Peyer's patch (tissue), 4 donors: ENCODE data around the gene TAF3. TPM values are rescaled to one million over a fixed set of nuclear protein-coding genes. Genes with fewer than 3 reads are reported as not detected.

ENCODE experiments used
- DNase-seq, 3 donors: peaks; one replicate each; pipeline ENCODE4 v3.0.0-alpha.2; 2017 to 2019
- H3K27ac ChIP-seq, 4 donors: fragments of 200-600 bp; sonication (generic); one replicate each; pipeline ENCODE4 v1.5.1; 2016 to 2019
- H3K27me3 ChIP-seq, 2 donors: fragments of 200-600 bp; sonication (generic); one replicate each; pipeline ENCODE4 v1.5.1; 2019
- H3K36me3 ChIP-seq, 3 donors: fragments of 200-600 bp; sonication (generic); one replicate each; pipeline ENCODE4 v1.5.1; 2016 to 2019
- H3K4me1 ChIP-seq, 4 donors: fragments of 200-600 bp; sonication (generic); one replicate each; pipeline ENCODE4 v1.5.1; 2016 to 2019
- H3K4me3 ChIP-seq, 4 donors: fragments of 200-600 bp; sonication (generic); 1 replicate in 3 of 4; 2 replicates in 1 of 4; pipeline ENCODE4 v1.5.1; 2016 to 2019; ENCODE audit warnings: mild to moderate bottlenecking in 1 of 4
- H3K9me3 ChIP-seq, 4 donors: fragments of 200-600 bp; sonication (generic); one replicate each; pipeline ENCODE4 v1.5.1; 2016 to 2019; ENCODE audit warnings: mild to moderate bottlenecking in 1 of 4
- POLR2A ChIP-seq, 2 donors: fragments of 450-650 bp; IDR thresholded peaks; one replicate each; pipeline ENCODE4 v1.5.1; 2017; ENCODE audit warnings: antibody characterized with exemption in 2 of 2, mild to moderate bottlenecking in 2 of 2, moderate library complexity in 2 of 2
- total RNA-seq, 4 donors: library from RNA; depleted of rRNA; stranded (reverse); fragments of >200 nt; gene quantifications; one replicate each; pipeline ENCODE4 v1.1.0, GENCODE V29; 2016
- TF ChIP-seq, protein P1 (sequence below), 6 experiments: fragments of 450-650 bp in 4 of 6; fragments of 200-600 bp in 2 of 6; sonication (generic) in 1 of 6; IDR thresholded peaks; one replicate each; pipeline ENCODE4 v1.5.1; 2017 to 2019; ENCODE audit warnings: antibody characterized with exemption in 6 of 6, mild to moderate bottlenecking in 3 of 6, moderate library complexity in 1 of 6

TAF3 gene
- total RNA-seq, 4 donors from 2014 or later = 5.1 to 22.3 (median 7.1) TPM

- peaks cover 0 to 15% (median 0%) of the 10 kb centered on the region in 4 donors for H3K9me3 ChIP-seq
- H3K4me3 ChIP-seq = no peak overlapping the region
- H3K27me3 ChIP-seq = no peaks in the 10 kb centered on the region
- H3K4me1 ChIP-seq = no peaks in the 10 kb centered on the region
- TF ChIP-seq POLR2A (IDR thresholded peaks at IDR 0.05) = no peak
- TF ChIP-seq, protein P1, sequence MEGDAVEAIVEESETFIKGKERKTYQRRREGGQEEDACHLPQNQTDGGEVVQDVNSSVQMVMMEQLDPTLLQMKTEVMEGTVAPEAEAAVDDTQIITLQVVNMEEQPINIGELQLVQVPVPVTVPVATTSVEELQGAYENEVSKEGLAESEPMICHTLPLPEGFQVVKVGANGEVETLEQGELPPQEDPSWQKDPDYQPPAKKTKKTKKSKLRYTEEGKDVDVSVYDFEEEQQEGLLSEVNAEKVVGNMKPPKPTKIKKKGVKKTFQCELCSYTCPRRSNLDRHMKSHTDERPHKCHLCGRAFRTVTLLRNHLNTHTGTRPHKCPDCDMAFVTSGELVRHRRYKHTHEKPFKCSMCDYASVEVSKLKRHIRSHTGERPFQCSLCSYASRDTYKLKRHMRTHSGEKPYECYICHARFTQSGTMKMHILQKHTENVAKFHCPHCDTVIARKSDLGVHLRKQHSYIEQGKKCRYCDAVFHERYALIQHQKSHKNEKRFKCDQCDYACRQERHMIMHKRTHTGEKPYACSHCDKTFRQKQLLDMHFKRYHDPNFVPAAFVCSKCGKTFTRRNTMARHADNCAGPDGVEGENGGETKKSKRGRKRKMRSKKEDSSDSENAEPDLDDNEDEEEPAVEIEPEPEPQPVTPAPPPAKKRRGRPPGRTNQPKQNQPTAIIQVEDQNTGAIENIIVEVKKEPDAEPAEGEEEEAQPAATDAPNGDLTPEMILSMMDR (IDR thresholded peaks at IDR 0.05) = no peak
- no peak for DNase-seq
- H3K27ac ChIP-seq = no peak overlapping the region
- H3K36me3 ChIP-seq = no peaks in the 10 kb centered on the region
Measured at GRCh38 chr10:7862121-7862514, 43.8 kb downstream of the TAF3 start.

- Histone ChIP-seq H3K9me3 (peaks cover 0 to 11% (median 0%) of the 10 kb centered on the region in 4 donors), H3K4me3 (no peak overlapping the region), H3K27ac (no peak overlapping the region), H3K4me1 (no peaks in the 10 kb centered on the region), H3K27me3 (no peaks in the 10 kb centered on the region), H3K36me3 (no peaks in the 10 kb centered on the region)
- no peak for DNase-seq
- TF ChIP-seq POLR2A (IDR thresholded peaks at IDR 0.05) = no peak
- TF ChIP-seq, protein P1 (IDR thresholded peaks at IDR 0.05) = no peak
Measured at GRCh38 chr10:7866176-7866575, 47.9 kb downstream of the TAF3 start.

GRCh38 chr10:7872041-7872442 is 53.7 kb downstream of the TAF3 start:
- TF ChIP-seq, protein P1 (IDR thresholded peaks at IDR 0.05) = peak; percentile 42 to 73 (median 66)
- no peak for TF ChIP-seq POLR2A (IDR thresholded peaks at IDR 0.05)
- Histone ChIP-seq H3K27ac (no peak overlapping the region), H3K9me3 (no peaks in the 10 kb centered on the region), H3K27me3 (no peaks in the 10 kb centered on the region), H3K4me3 (peak overlapping the region in 1 of 4 donors; percentile 37), H3K36me3 (no peaks in the 10 kb centered on the region), H3K4me1 (no peaks in the 10 kb centered on the region)
- no peak for DNase-seq

DNA sequence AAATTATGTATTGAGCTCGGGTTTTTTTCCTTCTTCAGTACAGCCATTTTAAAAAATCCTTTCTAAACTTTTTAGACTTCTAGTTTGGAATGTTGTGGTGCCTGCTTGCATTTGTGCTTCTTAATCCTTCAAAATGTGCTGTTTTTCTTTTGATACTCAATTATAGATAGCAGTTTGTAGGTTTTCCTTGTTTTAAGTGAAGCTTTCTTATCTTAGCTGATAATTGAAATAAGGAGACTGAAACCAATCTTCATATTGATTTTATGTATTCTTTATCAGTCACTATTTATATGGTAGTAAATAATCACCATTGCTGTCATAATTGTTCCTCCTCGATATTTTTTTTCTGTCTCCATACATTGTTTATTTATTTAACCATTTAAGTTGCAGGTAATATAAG is 56.6 kb downstream of the TAF3 start:
- H3K27me3 ChIP-seq = no peaks in the 10 kb centered on the region

DNA sequence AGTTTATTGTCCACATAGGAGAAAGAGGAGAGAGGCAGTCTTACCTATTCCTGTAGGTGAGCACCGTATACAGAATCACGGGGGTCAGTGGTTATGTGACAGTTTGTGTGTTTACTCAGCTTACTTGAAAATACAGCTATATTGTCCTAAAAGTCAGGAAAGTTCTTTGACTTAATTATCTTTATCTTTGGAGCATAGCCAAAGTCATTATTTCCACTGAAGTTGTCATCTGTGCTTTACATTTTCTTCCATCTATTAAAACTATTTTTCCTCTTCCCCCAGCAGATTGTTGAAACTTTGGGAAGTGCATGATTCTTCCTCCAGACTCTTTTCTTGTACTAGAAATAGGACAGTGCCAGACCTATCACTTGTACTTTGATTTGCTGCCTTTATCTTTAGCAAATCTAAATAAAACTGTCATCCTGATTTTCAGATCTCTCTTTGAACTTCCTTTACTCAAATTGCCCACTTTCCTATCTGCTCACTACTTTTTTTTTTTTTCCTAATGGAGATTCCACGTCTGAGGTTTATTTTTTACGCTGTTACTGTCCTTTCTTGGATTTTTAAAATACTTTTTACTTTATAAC is 58.3 kb downstream of the TAF3 start:
- TF ChIP-seq POLR2A (IDR thresholded peaks at IDR 0.05) = no peak
- TF ChIP-seq, protein P1 (IDR thresholded peaks at IDR 0.05) = no peak
- Histone ChIP-seq H3K4me3 (no peak overlapping the region), H3K36me3 (no peaks in the 10 kb centered on the region), H3K27me3 (no peaks in the 10 kb centered on the region), H3K9me3 (no peaks in the 10 kb centered on the region), H3K4me1 (no peaks in the 10 kb centered on the region), H3K27ac (no peak overlapping the region)
- no peak for DNase-seq

More for the DNA sequence above, 56.6 kb downstream of the TAF3 start:
- Histone ChIP-seq H3K27ac (no peak overlapping the region), H3K4me1 (no peaks in the 10 kb centered on the region), H3K36me3 (no peaks in the 10 kb centered on the region), H3K4me3 (no peak overlapping the region), H3K9me3 (no peaks in the 10 kb centered on the region)
- no peak for DNase-seq
- TF ChIP-seq, protein P1 (IDR thresholded peaks at IDR 0.05) = no peak
- TF ChIP-seq POLR2A (IDR thresholded peaks at IDR 0.05) = no peak

DNA sequence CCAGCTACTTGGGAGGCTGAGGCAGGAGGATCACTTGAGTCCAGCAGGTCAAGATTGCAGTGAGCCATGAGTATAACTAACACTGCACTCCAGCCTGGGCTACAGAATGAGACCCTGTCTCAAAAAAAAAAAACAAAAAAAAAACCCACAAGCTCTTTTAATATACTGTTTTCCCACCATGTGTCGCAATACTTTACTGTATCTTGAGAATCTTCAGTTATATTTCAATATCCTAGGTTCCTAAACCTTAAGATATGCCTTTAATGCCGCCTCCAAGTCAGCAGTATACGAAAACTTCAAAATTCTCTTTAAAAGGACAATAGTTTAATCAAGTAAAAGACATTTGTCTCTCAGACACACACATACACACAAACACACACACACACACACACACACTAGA is 62.8 kb downstream of the TAF3 start:
- H3K27ac ChIP-seq = no peak overlapping the region
- TF ChIP-seq, protein P1 (IDR thresholded peaks at IDR 0.05) = no peak
- TF ChIP-seq POLR2A (IDR thresholded peaks at IDR 0.05) = no peak
- no peaks in the 10 kb centered on the region for H3K27me3 ChIP-seq
- H3K4me1 ChIP-seq = no peaks in the 10 kb centered on the region
- no peak overlapping the region for H3K4me3 ChIP-seq
- no peaks in the 10 kb centered on the region for H3K36me3 ChIP-seq
- no peaks in the 10 kb centered on the region for H3K9me3 ChIP-seq
- DNase-seq = no peak
